Endothelial cell of umbilical vein (primary cell): ENCODE measurements around the gene RAB25. TPM values are rescaled to one million over a fixed set of nuclear protein-coding genes. Genes with fewer than 3 reads are reported as not detected.

Experiments
- BruUV-seq: library from RNA; stranded (reverse); fragments of 400-500 nt; replicated peaks from 2 replicates; lab custom pipeline; 2021; lab: Mats Ljungman, UMichigan
- CTCF ChIA-PET: fragments of 300-600, 350-600 bp; sonication (Branson Sonifier 250); formaldehyde crosslinking; loops from one replicate; lab custom pipeline; 2021; ENCODE audit warnings: antibody characterized with exemption, inconsistent platforms; lab: Charles Lee
- POLR2A ChIA-PET: fragments of 300-600, 350-600 bp; sonication (Branson Sonifier 250); formaldehyde crosslinking; loops from one replicate; lab custom pipeline; 2021; ENCODE audit warnings: antibody characterized with exemption, inconsistent platforms; lab: Charles Lee
- DNase-seq: peaks from one replicate; pipeline ENCODE4 v3.0.0-alpha.2; 2011; ENCODE audit warnings: low read depth, low spot score
- FAIRE-seq: peaks from 2 replicates; lab custom pipeline; 2011; peaks lifted over from hg19 to GRCh38; lab: Jason Lieb, UNC
- H2AFZ ChIP-seq: 2 replicates; pipeline ENCODE4 v1.6.0; 2012; ENCODE audit warnings: low read depth, low read length, control low read depth, inconsistent platforms
- H3K27ac ChIP-seq: 2 replicates; pipeline ENCODE4 v1.5.1; 2011; ENCODE audit warnings: low read depth, mild to moderate bottlenecking, control low read depth, low read length, moderate library complexity; ENCODE audit not compliant: insufficient read depth
- H3K27me3 ChIP-seq, 2 experiments: 2 replicates each; pipeline versions ENCODE4 v1.6.0 to v1.6.1; 2011; ENCODE audit warnings: low read length in 2 of 2, mixed read lengths in 1 of 2; ENCODE audit not compliant: control insufficient read depth in 2 of 2, insufficient read depth in 2 of 2
- H3K36me3 ChIP-seq, 2 experiments: 2 replicates in 1 of 2; 3 replicates in 1 of 2; pipeline ENCODE4 v1.5.1; 2011; ENCODE audit warnings: low read length in 2 of 2, mild to moderate bottlenecking in 1 of 2, moderate library complexity in 1 of 2; ENCODE audit not compliant: control insufficient read depth in 2 of 2, insufficient read depth in 2 of 2; ENCODE audit errors: extremely low read depth in 1 of 2
- H3K4me1 ChIP-seq: 3 replicates; pipeline ENCODE4 v1.5.1; 2011; ENCODE audit warnings: mild to moderate bottlenecking, low read length; ENCODE audit not compliant: control insufficient read depth, insufficient read depth; ENCODE audit errors: extremely low read depth
- H3K4me2 ChIP-seq: 2 replicates; pipeline ENCODE4 v1.6.1; 2011; ENCODE audit warnings: low read length, control low read depth, mixed read lengths; ENCODE audit not compliant: insufficient read depth
- H3K4me3 ChIP-seq, 3 experiments: fragments of 200-600 bp in 1 of 3; sonication (generic), shearing (Covaris generic) in 1 of 3; replicated peaks in 1 of 3; 2 replicates each; pipeline ENCODE4 v1.5.1; 2011 to 2016; ENCODE audit warnings: control low read depth in 3 of 3, low read length in 3 of 3, mild to moderate bottlenecking in 2 of 3, inconsistent platforms in 1 of 3, low read depth in 1 of 3, moderate library complexity in 1 of 3; ENCODE audit not compliant: insufficient read depth in 1 of 3
- H3K79me2 ChIP-seq: 2 replicates; pipeline ENCODE4 v1.6.0; 2012; ENCODE audit warnings: low read length, inconsistent platforms; ENCODE audit not compliant: control insufficient read depth, insufficient read depth
- H3K9ac ChIP-seq: replicated peaks from 2 replicates; pipeline ENCODE3; 2011; ENCODE audit warnings: low read length, control low read depth; ENCODE audit not compliant: insufficient read depth; ENCODE audit errors: extremely low read depth
- H3K9me1 ChIP-seq: replicated peaks from 3 replicates; pipeline ENCODE4 v1.6.0; 2011; ENCODE audit warnings: mild to moderate bottlenecking, low read length; ENCODE audit not compliant: control insufficient read depth, insufficient read depth; ENCODE audit errors: extremely low read depth
- H3K9me3 ChIP-seq: replicated peaks from 2 replicates; pipeline ENCODE4 v1.5.1; 2012; ENCODE audit warnings: low read length, inconsistent platforms; ENCODE audit not compliant: control insufficient read depth, insufficient read depth
- H4K20me1 ChIP-seq: replicated peaks from 2 replicates; pipeline ENCODE3; 2011; ENCODE audit warnings: mild to moderate bottlenecking, low read length; ENCODE audit not compliant: control insufficient read depth, insufficient read depth; ENCODE audit errors: extremely low read depth
- CTCF ChIP-seq, 2 donors: IDR thresholded peaks; 1 replicate in 1 of 2; 2 replicates in 1 of 2; pipeline ENCODE4 v1.5.1; 2011; ENCODE audit warnings: low read length in 2 of 2, mild to moderate bottlenecking in 2 of 2, moderate library complexity in 2 of 2, control low read depth in 1 of 2, inconsistent platforms in 1 of 2, low read depth in 1 of 2; ENCODE audit not compliant: insufficient read depth in 1 of 2; ENCODE audit errors: extremely low read depth in 1 of 2
- FOS ChIP-seq: IDR thresholded peaks from 2 replicates; pipeline ENCODE4 v1.6.1; 2011; ENCODE audit warnings: mild to moderate bottlenecking, low read length, moderate library complexity, borderline replicate concordance; ENCODE audit not compliant: insufficient read depth
- MAX ChIP-seq: IDR thresholded peaks from 2 replicates; pipeline ENCODE4 v1.6.1; 2011; ENCODE audit not compliant: insufficient read depth, insufficient read length
- MYC ChIP-seq: IDR thresholded peaks from one replicate; pipeline ENCODE4 v1.6.1; 2011; ENCODE audit warnings: mild to moderate bottlenecking, low read depth, low read length
- POLR2A ChIP-seq: IDR thresholded peaks from 2 replicates; pipeline ENCODE4 v1.6.1; 2012; ENCODE audit warnings: low read depth, mild to moderate bottlenecking, control low read depth, low read length
- POLR2AphosphoS5 ChIP-seq: IDR thresholded peaks from 2 replicates; pipeline ENCODE4 v1.6.1; 2012; ENCODE audit warnings: low read depth, mild to moderate bottlenecking, control low read depth, low read length, moderate library complexity; ENCODE audit not compliant: insufficient read depth
- dilution Hi-C: fragments of 300-500 bp; cut with MboI; formaldehyde crosslinking; loops from one replicate; pipeline ENCODE4 v1.15.0; 2019; ENCODE audit warnings: low sequenced_read_pairs; ENCODE audit not compliant: extremely low pct_ligation_motif_present
- intact Hi-C: fragments of 100-400 bp; cut with micrococcal nuclease; formaldehyde crosslinking; loops from one replicate; pipeline ENCODE4 v1.10.0; 2022
- polyA plus RNA-seq, 4 experiments: library from polyadenylated mRNA; depleted of rRNA in 3 of 4; stranded (reverse) in 3 of 4; unstranded in 1 of 4; fragments of >200 nt; gene quantifications; 2 replicates each; pipeline versions ENCODE4 v1.2.1 to v1.2.3, GENCODE V29; 2011 to 2012; ENCODE audit warnings: missing spikeins in 1 of 4
- total RNA-seq: library from RNA; stranded (reverse); gene quantifications from 2 replicates; pipeline ENCODE4 v1.2.3, GENCODE V29; 2021

RAB25 gene
- total and polyA plus RNA-seq, 2 donors (not counting 3 experiments of a cell fraction or from before 2014, with no cell fraction given) = not detected

- peak; percentile 78 for FAIRE-seq
Measured at GRCh38 chr1:156053768-156054499, 7.0 kb upstream of the RAB25 start, which contains the start of gene UBQLN4. UBQLN4 (minus strand) TSS chr1:156053798; CDS start chr1:156053701, 97 bp downstream.

More at GRCh38 chr1:156053768-156054499, 7.0 kb upstream of the RAB25 start, which contains the start of gene UBQLN4:
- peak within 1 kb of the TSS; percentile 78 to 90 (median 78) for H3K4me3 ChIP-seq
- DNase-seq = peak; percentile 76
- TF ChIP-seq POLR2A = no peak
- TF ChIP-seq POLR2AphosphoS5 = no peak
- peak; percentile 28 to 61 for TF ChIP-seq CTCF (IDR thresholded peaks at IDR 0.05; ENCODE audit: extremely low read depth in 1 of 2, insufficient read depth in 1 of 2, low read depth in 1 of 2, low read length in 2 of 2)
- no peak for TF ChIP-seq FOS
- TF ChIP-seq MAX = no peak
- TF ChIP-seq MYC = no peak
- peaks cover 19% of the 10 kb centered on the region for H3K79me2 ChIP-seq
- H3K9ac ChIP-seq = peak within 1 kb of the TSS; percentile 94
- H3K9me3 ChIP-seq = no peaks in the 10 kb centered on the region
- H3K4me1 ChIP-seq = peaks cover 18% of the 10 kb centered on the region
- peak within 1 kb of the TSS; percentile 97 for H3K4me2 ChIP-seq
- H3K27ac ChIP-seq = peak within 1 kb of the TSS; percentile 95
- no peaks in the 10 kb centered on the region for H3K27me3 ChIP-seq
- BruUV-seq = TSS peak; percentile 97
- dilution Hi-C loops (no loop called here), intact Hi-C loops (loop anchor here (1.0 kb wide), 5 partner anchors 28 to 120 kb away; partner anchors contain the start of genes KHDC4 and MEX3A)
- H4K20me1 ChIP-seq = no peaks in the 10 kb centered on the region
- ChIA-PET POLR2A (no interaction called here), CTCF (interaction anchor here (1.0 to 1.8 kb wide), 10 partner anchors 9 to 91 kb away, joined by 3 to 6 read pairs (median 4); partner anchors contain the start of gene MEX3A)
- peak within 1 kb of the TSS; percentile 83 for H2AFZ ChIP-seq
- peaks cover 0 to 5% of the 10 kb centered on the region in 2 experiments for H3K36me3 ChIP-seq
- H3K9me1 ChIP-seq = no peaks in the 10 kb centered on the region
